Measurements from ENCODE around the gene CBFB.
A peak's percentile ranks its signal among the peaks of the same experiment; 100 is the strongest.
"Not testable (repeated sequence)": the region's sequence is repeated elsewhere in the genome, so short reads cannot be mapped to it uniquely, and the experiment has no call there.

CBFB gene

GRCh38 chr16:67028696-67029253 is at the start of gene CBFB:
CBFB (plus strand) TSS chr16:67029149; CDS start chr16:67029408, 259 bp downstream.
- DNase-seq = peak; percentile 89 to 96 (median 92)

- DNase-seq = no peak
Observed at GRCh38 chr16:66983033-66983432, 45.9 kb upstream of the CBFB start.

- no peak for DNase-seq
Observed at GRCh38 chr16:66984892-66985311, 44.0 kb upstream of the CBFB start.

- DNase-seq = no peak
Observed at GRCh38 chr16:66986559-66986958, 42.4 kb upstream of the CBFB start.

- no peak for DNase-seq
Observed at GRCh38 chr16:66988197-66988788, 40.7 kb upstream of the CBFB start, which contains the start of gene CES4A. CES4A (plus strand) TSS chr16:66988589; CDS start chr16:66988773, 184 bp downstream.

- no peak for DNase-seq
Observed at GRCh38 chr16:66991545-66992077, 37.3 kb upstream of the CBFB start.

- not testable (repeated sequence) for DNase-seq
Observed at GRCh38 chr16:66993558-66993957, 35.4 kb upstream of the CBFB start.

- DNase-seq = no peak
Observed at GRCh38 chr16:66996324-66996982, 32.5 kb upstream of the CBFB start.

- no peak for DNase-seq
Observed at GRCh38 chr16:66996983-66997358, 32.0 kb upstream of the CBFB start.

GRCh38 chr16:67000384-67001351 is 28.3 kb upstream of the CBFB start:
- DNase-seq = peak; percentile 29 to 74 (median 53)

- no peak for DNase-seq
Observed at GRCh38 chr16:67001726-67002125, 27.2 kb upstream of the CBFB start.

- no peak for DNase-seq
Observed at GRCh38 chr16:67006930-67007658, 21.9 kb upstream of the CBFB start.

GRCh38 chr16:67009158-67009557 is 19.8 kb upstream of the CBFB start:
- DNase-seq = no peak

GRCh38 chr16:67011274-67011673 is 17.7 kb upstream of the CBFB start:
- DNase-seq = no peak

- no peak for DNase-seq
Observed at GRCh38 chr16:67013233-67013822, 15.6 kb upstream of the CBFB start.

- peak; percentile 30 to 70 (median 61) for DNase-seq
Observed at GRCh38 chr16:67013823-67014633, 14.9 kb upstream of the CBFB start.

GRCh38 chr16:67014634-67015312 is 14.2 kb upstream of the CBFB start:
- no peak for DNase-seq

GRCh38 chr16:67015313-67015731 is 13.6 kb upstream of the CBFB start:
- DNase-seq = no peak

GRCh38 chr16:67016143-67016542 is 12.8 kb upstream of the CBFB start:
- DNase-seq = no peak

Data from stimulated activated naive CD4-positive, alpha-beta T cell (primary cell).